Epithelial cell of proximal tubule (primary cell): ENCODE data around the gene PLA2G1B. TPM values are rescaled to one million over a fixed set of nuclear protein-coding genes. Genes with fewer than 3 reads are reported as not detected.

Source experiments
- DNase-seq: peaks from one replicate; pipeline ENCODE4 v3.0.0-alpha.2; 2011; ENCODE audit warnings: low read depth
- H3K4me3 ChIP-seq: 2 replicates; pipeline ENCODE4 v1.5.1; 2011; ENCODE audit warnings: low read depth, mild to moderate bottlenecking, low read length
- CTCF ChIP-seq: conservative IDR thresholded peaks from 2 replicates; pipeline ENCODE4 v1.5.1; 2012; ENCODE audit warnings: low read depth, mild to moderate bottlenecking, low read length
- total RNA-seq: library from RNA; depleted of rRNA; stranded (reverse); fragments of >200 nt; gene quantifications from 2 replicates; pipeline ENCODE4 v1.2.3, GENCODE V29; 2015

Gene PLA2G1B
- total RNA-seq, result not detected in 2 replicates

GRCh38 chr12:120327593-120327992 lies at the start of gene PLA2G1B:
TSS of gene PLA2G1B (minus strand) at chr12:120327779. CDS start at chr12:120327753, 26 bp downstream.
- DNase-seq, result no peak
- no peak within 1 kb of the TSS for H3K4me3 ChIP-seq
- no peak for TF ChIP-seq CTCF

- no peak for TF ChIP-seq CTCF
- DNase-seq, result no peak
- H3K4me3 ChIP-seq, result no peak overlapping the region
These were observed 49.5 kb upstream of the PLA2G1B start for GRCh38 chr12:120376934-120377572.

- no peak for DNase-seq
- no peak overlapping the region for H3K4me3 ChIP-seq
- no peak for TF ChIP-seq CTCF
These were observed 48.8 kb upstream of the PLA2G1B start for GRCh38 chr12:120376416-120376815.

- DNase-seq, result no peak
- no peak for TF ChIP-seq CTCF
- H3K4me3 ChIP-seq, result no peak overlapping the region
These were observed 48.4 kb upstream of the PLA2G1B start for GRCh38 chr12:120376009-120376408.

GRCh38 chr12:120373683-120374082 lies 46.1 kb upstream of the PLA2G1B start:
- no peak for DNase-seq
- TF ChIP-seq CTCF, result no peak
- no peak overlapping the region for H3K4me3 ChIP-seq

- no peak overlapping the region for H3K4me3 ChIP-seq
- TF ChIP-seq CTCF, result no peak
- no peak for DNase-seq
These were observed 43.0 kb upstream of the PLA2G1B start for GRCh38 chr12:120370343-120371243.
